Hepatocyte (in vitro differentiated cells): ENCODE measurements around the gene RHOF.

Experiments used
- EZH2 ChIP-seq: fragments of 200-600 bp; sonication (generic); IDR thresholded peaks from 2 replicates; pipeline ENCODE4 v1.6.1; 2016; ENCODE audit warnings: antibody characterized with exemption, mild to moderate bottlenecking, borderline replicate concordance
- TF ChIP-seq, protein P1 (sequence below): fragments of 200-600 bp; sonication (generic); IDR thresholded peaks from 2 replicates; pipeline ENCODE4 v1.5.1; 2016; ENCODE audit warnings: antibody characterized with exemption, mild to moderate bottlenecking; ENCODE audit not compliant: poor library complexity

DNA sequence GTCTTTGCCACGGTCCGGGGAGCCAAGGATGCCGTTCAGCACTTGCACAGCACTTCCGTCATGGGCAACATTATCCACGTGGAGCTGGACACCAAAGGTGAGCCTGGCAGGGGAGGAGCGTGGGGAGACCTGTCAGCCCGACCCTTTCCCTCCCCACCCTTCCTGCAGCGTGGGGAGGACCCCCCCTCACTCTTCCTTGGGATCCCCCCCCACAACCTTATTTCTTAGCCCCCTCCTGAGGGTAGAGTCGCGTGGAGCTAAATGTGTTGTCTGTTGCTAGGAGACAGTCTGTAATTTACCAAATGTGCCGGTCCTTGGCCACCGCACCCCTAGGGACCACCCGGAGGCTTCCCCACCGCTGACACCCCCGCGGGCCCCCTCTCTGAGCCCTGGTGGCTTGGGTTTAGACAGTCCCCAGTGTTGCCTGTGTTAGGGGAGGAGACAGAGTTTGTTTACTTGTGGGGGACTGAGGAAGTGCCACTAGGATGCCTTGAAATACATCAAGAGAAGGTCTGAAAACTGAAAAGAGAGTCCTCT lies 12.6 kb upstream of the RHOF start:
- TF ChIP-seq, protein P1, sequence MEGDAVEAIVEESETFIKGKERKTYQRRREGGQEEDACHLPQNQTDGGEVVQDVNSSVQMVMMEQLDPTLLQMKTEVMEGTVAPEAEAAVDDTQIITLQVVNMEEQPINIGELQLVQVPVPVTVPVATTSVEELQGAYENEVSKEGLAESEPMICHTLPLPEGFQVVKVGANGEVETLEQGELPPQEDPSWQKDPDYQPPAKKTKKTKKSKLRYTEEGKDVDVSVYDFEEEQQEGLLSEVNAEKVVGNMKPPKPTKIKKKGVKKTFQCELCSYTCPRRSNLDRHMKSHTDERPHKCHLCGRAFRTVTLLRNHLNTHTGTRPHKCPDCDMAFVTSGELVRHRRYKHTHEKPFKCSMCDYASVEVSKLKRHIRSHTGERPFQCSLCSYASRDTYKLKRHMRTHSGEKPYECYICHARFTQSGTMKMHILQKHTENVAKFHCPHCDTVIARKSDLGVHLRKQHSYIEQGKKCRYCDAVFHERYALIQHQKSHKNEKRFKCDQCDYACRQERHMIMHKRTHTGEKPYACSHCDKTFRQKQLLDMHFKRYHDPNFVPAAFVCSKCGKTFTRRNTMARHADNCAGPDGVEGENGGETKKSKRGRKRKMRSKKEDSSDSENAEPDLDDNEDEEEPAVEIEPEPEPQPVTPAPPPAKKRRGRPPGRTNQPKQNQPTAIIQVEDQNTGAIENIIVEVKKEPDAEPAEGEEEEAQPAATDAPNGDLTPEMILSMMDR = no peak
- TF ChIP-seq EZH2 = no peak
